HCT116 (cell line): ENCODE data around the gene CCDC88C. TPM values are rescaled to one million over a fixed set of nuclear protein-coding genes. Genes with fewer than 3 reads are reported as not detected.

Experiments
- ATAC-seq: fragments of 200-7000 bp; cut with Tn5 transposase; 2 replicates; pipeline ENCODE4 v1.9.1; 2020; ENCODE audit warnings: mild to moderate bottlenecking, moderate library complexity
- BruUV-seq: library from RNA; stranded (reverse); fragments of 400-500 nt; replicated peaks from 2 replicates; lab custom pipeline; 2021; lab: Mats Ljungman, UMichigan
- CTCF ChIA-PET: fragments of 300-600 bp; sonication (Branson Sonifier 250); formaldehyde crosslinking; loops from one replicate; lab custom pipeline; 2021; ENCODE audit warnings: antibody characterized with exemption; lab: Charles Lee
- POLR2A ChIA-PET: fragments of 300-600, 350-600 bp; sonication (Branson Sonifier 250); formaldehyde crosslinking; loops from one replicate; lab custom pipeline; 2021; ENCODE audit warnings: antibody characterized with exemption; lab: Charles Lee
- RAD21 ChIA-PET, 2 experiments: fragments of 300-600 bp; sonication (Branson Sonifier 250); formaldehyde crosslinking; loops; one replicate each; lab custom pipeline; 2023; ENCODE audit warnings: low total read pairs in 2 of 2; ENCODE audit not compliant: uncharacterized antibody in 2 of 2, unreplicated experiment in 2 of 2, low non-redundant PET in 1 of 2; lab: Charles Lee
- DNase-seq: peaks from one replicate; pipeline ENCODE4 v3.0.0-alpha.2; 2010; ENCODE audit warnings: low read depth, low spot score
- H2AFZ ChIP-seq: fragments of 200-600 bp; shearing (Covaris generic), sonication (generic); 2 replicates; pipeline ENCODE4 v1.6.1; 2017; ENCODE audit warnings: low read depth, mixed run types, mixed read lengths, antibody characterized with exemption, low read length; ENCODE audit not compliant: poor library complexity, severe bottlenecking
- H3K27ac ChIP-seq: 2 replicates; pipeline ENCODE4 v1.5.1; 2012; ENCODE audit warnings: low read depth, low read length
- H3K27me3 ChIP-seq: fragments of 200-600 bp; sonication (generic); 2 replicates; pipeline ENCODE4 v1.6.1; 2016; ENCODE audit warnings: mixed run types, low read length, mixed read lengths; ENCODE audit not compliant: insufficient read depth
- H3K36me3 ChIP-seq, 2 experiments: fragments of 200-500 bp in 1 of 2; fragments of 200-600 bp in 1 of 2; sonication (Bioruptor generic) in 1 of 2; sonication (generic) in 1 of 2; 2 replicates each; pipeline versions ENCODE4 v1.5.1 to v1.6.1; 2014 to 2016; ENCODE audit warnings: low read length in 2 of 2, inconsistent platforms in 1 of 2, mixed read lengths in 1 of 2, mixed run types in 1 of 2; ENCODE audit not compliant: insufficient read depth in 2 of 2, control insufficient read depth in 1 of 2
- H3K4me1 ChIP-seq, 2 experiments: fragments of 200-600 bp in 1 of 2; sonication (generic) in 1 of 2; 2 replicates each; pipeline versions ENCODE4 v1.5.1 to v1.6.1; 2012 to 2017; ENCODE audit warnings: low read length in 2 of 2, inconsistent platforms in 1 of 2, mild to moderate bottlenecking in 1 of 2, mixed read lengths in 1 of 2, mixed run types in 1 of 2, moderate library complexity in 1 of 2; ENCODE audit not compliant: insufficient read depth in 2 of 2, control insufficient read depth in 1 of 2
- H3K4me2 ChIP-seq: fragments of 200-600 bp; sonication (generic); 2 replicates; pipeline ENCODE4 v1.6.1; 2017; ENCODE audit warnings: mixed run types, low read length, mixed read lengths
- H3K4me3 ChIP-seq, 2 experiments: fragments of 200-600 bp in 1 of 2; sonication (generic) in 1 of 2; replicated peaks in 1 of 2; 2 replicates each; pipeline ENCODE4 v1.5.1; 2011 to 2016; ENCODE audit warnings: low read length in 2 of 2, control low read depth in 1 of 2, low read depth in 1 of 2, mild to moderate bottlenecking in 1 of 2, mixed read lengths in 1 of 2, mixed run types in 1 of 2
- H3K79me2 ChIP-seq: fragments of 200-600 bp; sonication (generic); 2 replicates; pipeline ENCODE4 v1.6.1; 2017; ENCODE audit warnings: mild to moderate bottlenecking, mixed run types, low read length, moderate library complexity, mixed read lengths; ENCODE audit not compliant: insufficient read depth
- H3K9ac ChIP-seq: fragments of 200-600 bp; sonication (generic); 2 replicates; pipeline ENCODE4 v1.6.1; 2016; ENCODE audit warnings: low read length, mixed read lengths
- H3K9me2 ChIP-seq: fragments of 200-600 bp; sonication (generic), shearing (Covaris generic); 2 replicates; pipeline ENCODE4 v1.6.1; 2017; ENCODE audit warnings: mixed run types, mild to moderate bottlenecking, moderate library complexity; ENCODE audit not compliant: insufficient read depth
- H3K9me3 ChIP-seq, 2 experiments: fragments of 200-500 bp in 1 of 2; fragments of 200-600 bp in 1 of 2; sonication (Bioruptor generic) in 1 of 2; sonication (generic) in 1 of 2; 2 replicates each; pipeline ENCODE4 v1.6.1; 2014 to 2017; ENCODE audit warnings: low read length in 2 of 2, mixed read lengths in 2 of 2, inconsistent platforms in 1 of 2, low read depth in 1 of 2, mild to moderate bottlenecking in 1 of 2, mixed run types in 1 of 2, moderate library complexity in 1 of 2; ENCODE audit not compliant: control insufficient read depth in 1 of 2, insufficient read depth in 1 of 2
- H4K20me1 ChIP-seq: fragments of 200-600 bp; sonication (generic), shearing (Covaris generic); 2 replicates; pipeline ENCODE4 v1.6.1; 2017; ENCODE audit warnings: mixed run types, mild to moderate bottlenecking, moderate library complexity; ENCODE audit not compliant: insufficient read depth
- CBX3 ChIP-seq: IDR thresholded peaks from 2 replicates; pipeline ENCODE4 v1.6.1; 2012; ENCODE audit warnings: low read depth
- CTCF ChIP-seq, 3 experiments: fragments of 200-600 bp in 1 of 3; sonication (generic) in 1 of 3; IDR thresholded peaks in 2 of 3; conservative IDR thresholded peaks in 1 of 3; 2 replicates each; pipeline ENCODE4 v1.5.1; 2012 to 2017; ENCODE audit warnings: low read depth in 2 of 3, low read length in 2 of 3, antibody characterized with exemption in 1 of 3, borderline replicate concordance in 1 of 3, control low read depth in 1 of 3, mild to moderate bottlenecking in 1 of 3, mixed read lengths in 1 of 3, mixed run types in 1 of 3, moderate library complexity in 1 of 3; ENCODE audit not compliant: insufficient read depth in 1 of 3
- EZH2 ChIP-seq: fragments of 200-600 bp; sonication (generic); IDR thresholded peaks from 2 replicates; pipeline ENCODE4 v1.6.1; 2017; ENCODE audit warnings: antibody characterized with exemption, mixed run types
- EZH2phosphoT487 ChIP-seq: fragments of 200-600 bp; IDR thresholded peaks from 2 replicates; pipeline ENCODE4 v1.6.1; 2018; ENCODE audit warnings: antibody characterized with exemption, borderline replicate concordance
- FOSL1 ChIP-seq: IDR thresholded peaks from 2 replicates; pipeline ENCODE4 v1.6.1; 2012; ENCODE audit warnings: low read depth
- JUND ChIP-seq: IDR thresholded peaks from 2 replicates; pipeline ENCODE4 v1.6.1; 2012
- MAX ChIP-seq: IDR thresholded peaks from 2 replicates; pipeline ENCODE4 v1.6.1; 2012
- POLR2AphosphoS5 ChIP-seq: IDR thresholded peaks from 2 replicates; pipeline ENCODE4 v1.6.1; 2011; ENCODE audit warnings: mild to moderate bottlenecking, low read depth, low read length, moderate library complexity
- RAD21 ChIP-seq: IDR thresholded peaks from 2 replicates; pipeline ENCODE4 v1.6.1; 2012; ENCODE audit warnings: low read depth, mild to moderate bottlenecking
- REST ChIP-seq: IDR thresholded peaks from 2 replicates; pipeline ENCODE4 v1.6.1; 2012; ENCODE audit warnings: low read depth
- SIN3A ChIP-seq: IDR thresholded peaks from 2 replicates; pipeline ENCODE4 v1.6.1; 2012; ENCODE audit warnings: low read depth
- SP1 ChIP-seq: IDR thresholded peaks from 2 replicates; pipeline ENCODE4 v1.6.1; 2012; ENCODE audit warnings: low read depth
- SRF ChIP-seq: IDR thresholded peaks from 2 replicates; pipeline ENCODE4 v1.6.1; 2012; ENCODE audit warnings: low read depth
- TCF7L2 ChIP-seq: IDR thresholded peaks from 2 replicates; pipeline ENCODE4 v1.7.0; 2011; ENCODE audit warnings: borderline replicate concordance, inconsistent platforms; ENCODE audit not compliant: insufficient read depth, insufficient read length; ENCODE audit errors: extremely low read depth
- YY1 ChIP-seq: IDR thresholded peaks from 2 replicates; pipeline ENCODE4 v1.6.1; 2011; ENCODE audit warnings: low read length, low read depth, moderate library complexity, mild to moderate bottlenecking; ENCODE audit not compliant: insufficient replicate concordance; ENCODE audit errors: extremely low read depth
- ZNF274 ChIP-seq: fragments of 200-500 bp; sonication (Bioruptor generic); IDR thresholded peaks from 2 replicates; pipeline ENCODE4 v1.6.1; 2014; ENCODE audit warnings: mild to moderate bottlenecking, low read depth, low read length, inconsistent platforms
- intact Hi-C: fragments of 100-400 bp; cut with micrococcal nuclease; formaldehyde crosslinking; loops from 2 replicates; pipeline ENCODE4 v1.10.0; 2022
- total RNA-seq: library from RNA; stranded (reverse); gene quantifications from one replicate; pipeline ENCODE4 v1.2.1, GENCODE V29; 2021; ENCODE audit not compliant: unreplicated experiment

Gene CCDC88C
- total RNA-seq, 1 experiment from 2014 or later, result 20.8 TPM

GRCh38 chr14:91234791-91235114 lies 182.9 kb downstream of the CCDC88C start:
- Histone ChIP-seq H3K4me2 (no peak overlapping the region), H3K4me3 (no peak overlapping the region), H3K9ac (no peak overlapping the region), H3K9me2 (no peaks in the 10 kb centered on the region), H3K79me2 (no peaks in the 10 kb centered on the region), H3K36me3 (no peaks in the 10 kb centered on the region), H3K9me3 (no peaks in the 10 kb centered on the region), H2AFZ (no peak overlapping the region), H4K20me1 (no peaks in the 10 kb centered on the region), H3K27me3 (no peaks in the 10 kb centered on the region), H3K27ac (no peak overlapping the region), H3K4me1 (no peaks in the 10 kb centered on the region)
- no peak for TF ChIP-seq YY1
- no peak for TF ChIP-seq SIN3A
- TF ChIP-seq RAD21, result no peak
- no peak for TF ChIP-seq CTCF (IDR thresholded peaks at IDR 0.05 in 2 of 3, conservative IDR thresholded peaks at IDR 0.05 in 1 of 3; ENCODE audit: borderline replicate concordance in 1 of 3, insufficient read depth in 1 of 3, low read depth in 2 of 3, low read length in 2 of 3)
- no peak for TF ChIP-seq POLR2AphosphoS5
- no peak for TF ChIP-seq MAX
- no peak for TF ChIP-seq TCF7L2
- TF ChIP-seq REST, result no peak
- no peak for TF ChIP-seq EZH2
- TF ChIP-seq JUND, result no peak
- no peak for TF ChIP-seq EZH2phosphoT487
- TF ChIP-seq CBX3, result no peak
- TF ChIP-seq ZNF274, result no peak
- no peak for TF ChIP-seq SP1
- TF ChIP-seq FOSL1, result no peak
- no peak for TF ChIP-seq SRF
- CTCF ChIA-PET, result interaction anchor here (0.6 kb wide), 1 partner anchor 10 kb away, joined by 5 read pairs; the partner anchor contains the start of gene GPR68
- no peak for DNase-seq
- no peak for ATAC-seq
- BruUV-seq, result no TSS peak
- POLR2A ChIA-PET, result no interaction called here
- intact Hi-C loops, result no loop called here
- RAD21 ChIA-PET, result no interaction called here
